Liver (tissue), 9 donors: Measurements from ENCODE around the gene LSM5. TPM values are rescaled to one million over a fixed set of nuclear protein-coding genes. Genes with fewer than 3 reads are reported as not detected.
A peak's percentile ranks its signal among the peaks of the same experiment; 100 is the strongest.

ENCODE experiments used
- DNase-seq: peaks from one replicate; pipeline ENCODE4 v3.0.0-alpha.2; 2017; ENCODE audit warnings: low spot score
- H3K27ac ChIP-seq, 2 donors: one replicate each; pipeline ENCODE4 v1.7.0; 2013; ENCODE audit warnings: inconsistent platforms in 2 of 2, low read length in 2 of 2, control low read depth in 1 of 2, low read depth in 1 of 2, mild to moderate bottlenecking in 1 of 2
- H3K27me3 ChIP-seq, 4 donors: one replicate each; pipeline versions ENCODE4 v1.6.1 to v1.7.0; 2013; ENCODE audit warnings: low read length in 3 of 4, inconsistent platforms in 1 of 4, mild to moderate bottlenecking in 1 of 4, moderate library complexity in 1 of 4; ENCODE audit not compliant: control insufficient read depth in 4 of 4, insufficient read depth in 4 of 4
- H3K36me3 ChIP-seq, 4 donors: one replicate each; pipeline versions ENCODE4 v1.6.1 to v1.7.0; 2013; ENCODE audit warnings: low read length in 3 of 4, mild to moderate bottlenecking in 3 of 4, low read depth in 1 of 4, moderate library complexity in 1 of 4; ENCODE audit not compliant: control insufficient read depth in 4 of 4, insufficient read depth in 3 of 4
- H3K4me1 ChIP-seq, 4 donors: one replicate each; pipeline versions ENCODE4 v1.6.1 to v1.7.0; 2013; ENCODE audit warnings: low read length in 3 of 4, mild to moderate bottlenecking in 3 of 4, moderate library complexity in 1 of 4; ENCODE audit not compliant: control insufficient read depth in 4 of 4, insufficient read depth in 4 of 4
- H3K4me3 ChIP-seq, 3 donors: one replicate each; pipeline versions ENCODE4 v1.6.1 to v1.7.0; 2013; ENCODE audit warnings: low read length in 3 of 3, control low read depth in 1 of 3, low read depth in 1 of 3, mild to moderate bottlenecking in 1 of 3
- H3K9ac ChIP-seq, 2 donors: one replicate each; pipeline ENCODE4 v1.7.0; 2013; ENCODE audit warnings: low read length in 2 of 2, mild to moderate bottlenecking in 2 of 2, moderate library complexity in 2 of 2, control low read depth in 1 of 2, low read depth in 1 of 2
- H3K9me3 ChIP-seq, 4 donors: one replicate each; pipeline versions ENCODE4 v1.6.1 to v1.7.0; 2013; ENCODE audit warnings: low read length in 3 of 4; ENCODE audit not compliant: control insufficient read depth in 4 of 4
- ATF3 ChIP-seq: IDR thresholded peaks from 2 replicates; pipeline ENCODE4 v1.6.1; 2016; ENCODE audit warnings: antibody characterized with exemption
- CTCF ChIP-seq: fragments of 150-350 bp; IDR thresholded peaks from 2 replicates; pipeline ENCODE4 v1.5.1; 2017; ENCODE audit warnings: improper control_type of control experiment, low read depth, low read length; ENCODE audit not compliant: missing input control
- EGR1 ChIP-seq, 2 donors: IDR thresholded peaks; 2 replicates each; pipeline ENCODE4 v1.6.1; 2016 to 2018; ENCODE audit warnings: antibody characterized with exemption in 2 of 2, low read depth in 2 of 2
- FOXA1 ChIP-seq: IDR thresholded peaks from 2 replicates; pipeline ENCODE4 v1.6.1; 2016; ENCODE audit warnings: antibody characterized with exemption
- FOXA2 ChIP-seq: IDR thresholded peaks from 2 replicates; pipeline ENCODE4 v1.6.1; 2016; ENCODE audit warnings: antibody characterized with exemption
- GABPA ChIP-seq, 2 donors: IDR thresholded peaks in 1 of 2; conservative IDR thresholded peaks in 1 of 2; 2 replicates each; pipeline ENCODE4 v1.6.1; 2016; ENCODE audit warnings: antibody characterized with exemption in 2 of 2, mild to moderate bottlenecking in 1 of 2, moderate library complexity in 1 of 2
- HNF4A ChIP-seq, 2 donors: conservative IDR thresholded peaks; 2 replicates each; pipeline ENCODE4 v1.6.1; 2016; ENCODE audit warnings: antibody characterized with exemption in 2 of 2, mild to moderate bottlenecking in 2 of 2
- HNF4G ChIP-seq: IDR thresholded peaks from 2 replicates; pipeline ENCODE4 v1.6.1; 2016; ENCODE audit warnings: antibody characterized with exemption
- JUND ChIP-seq, 2 donors: IDR thresholded peaks; 2 replicates each; pipeline ENCODE4 v1.6.1; 2016; ENCODE audit warnings: antibody characterized with exemption in 2 of 2
- MAX ChIP-seq: IDR thresholded peaks from 2 replicates; pipeline ENCODE4 v1.6.1; 2016; ENCODE audit warnings: antibody characterized with exemption
- NR2F2 ChIP-seq: IDR thresholded peaks from 2 replicates; pipeline ENCODE4 v1.6.1; 2016; ENCODE audit warnings: antibody characterized with exemption
- RAD21 ChIP-seq, 2 donors: IDR thresholded peaks; 2 replicates each; pipeline ENCODE4 v1.6.1; 2016; ENCODE audit warnings: antibody characterized with exemption in 2 of 2, mild to moderate bottlenecking in 2 of 2
- REST ChIP-seq: IDR thresholded peaks from 2 replicates; pipeline ENCODE4 v1.6.1; 2016; ENCODE audit warnings: antibody characterized with exemption, mild to moderate bottlenecking
- RXRA ChIP-seq, 2 donors: IDR thresholded peaks; 2 replicates each; pipeline ENCODE4 v1.6.1; 2017 to 2018; ENCODE audit warnings: antibody characterized with exemption in 2 of 2, mild to moderate bottlenecking in 1 of 2
- SP1 ChIP-seq: IDR thresholded peaks from 2 replicates; pipeline ENCODE4 v1.6.1; 2018; ENCODE audit warnings: antibody characterized with exemption, mild to moderate bottlenecking
- TAF1 ChIP-seq: conservative IDR thresholded peaks from 2 replicates; pipeline ENCODE4 v1.6.1; 2016; ENCODE audit warnings: antibody characterized with exemption, mild to moderate bottlenecking
- YY1 ChIP-seq: IDR thresholded peaks from 2 replicates; pipeline ENCODE4 v1.6.1; 2016; ENCODE audit warnings: antibody characterized with exemption, mild to moderate bottlenecking
- ZBTB33 ChIP-seq: IDR thresholded peaks from 2 replicates; pipeline ENCODE4 v1.6.1; 2016; ENCODE audit warnings: antibody characterized with exemption
- WGBS: extraction: QIAGEN DNeasy Blood & Tissue Kit; methylation state at CpG from one replicate; pipeline ENCODE4 v1.1.7; 2013; 5-methylcytosine and 5-hydroxymethylcytosine counted together
- polyA plus RNA-seq, 2 donors: library from polyadenylated mRNA; stranded (reverse) in 1 of 2; unstranded in 1 of 2; fragments of 200-250 nt in 1 of 2; fragments of >200 nt in 1 of 2; fragmentation: Nextera tagmentation in 1 of 2; extraction: Ambion mirVana in 1 of 2; gene quantifications; one replicate each; pipeline versions ENCODE4 v1.2.1 to v1.2.3, GENCODE V29; 2013 to 2015
- total RNA-seq, 2 donors: library from RNA; depleted of rRNA; stranded (reverse); fragments of >200 nt; gene quantifications; one replicate each; pipeline ENCODE4 v1.2.3, GENCODE V29; 2014
- donor health status: healthy.
- donor health status: healthy.
- donor health status: healthy.
- donor health status: healthy.
- donor health status: healthy.

The LSM5 gene
- total and polyA plus RNA-seq, 4 donors = 6.0 to 74.1 (median 25.8) TPM

- Histone ChIP-seq H3K9me3 (no peaks in the 10 kb centered on the region), H3K9ac (peak within 1 kb of the TSS; percentile 81 to 95), H3K27me3 (no peaks in the 10 kb centered on the region), H3K27ac (peak within 1 kb of the TSS; percentile 84 to 95), H3K4me3 (peak within 1 kb of the TSS; percentile 85 to 98 (median 89)), H3K36me3 (no peaks in the 10 kb centered on the region), H3K4me1 (peaks cover 0 to 18% (median 11%) of the 10 kb centered on the region in 4 donors)
- WGBS = under 1% methylated on average over 67 of the region's 67 CpGs
- DNase-seq = peak; percentile 96
- no peak for TF ChIP-seq MAX
- TF ChIP-seq HNF4G = no peak
- no peak for TF ChIP-seq FOXA2
- TF ChIP-seq CTCF = no peak
- no peak for TF ChIP-seq TAF1
- TF ChIP-seq EGR1 (IDR thresholded peaks at IDR 0.05; ENCODE audit: low read depth in 2 of 2) = no peak
- TF ChIP-seq ATF3 = no peak
- TF ChIP-seq NR2F2 = no peak
- no peak for TF ChIP-seq ZBTB33
- no peak for TF ChIP-seq RAD21 (IDR thresholded peaks at IDR 0.05)
- TF ChIP-seq GABPA (IDR thresholded peaks at IDR 0.05 in 1 of 2, conservative IDR thresholded peaks at IDR 0.05 in 1 of 2) = peak in 1 of 2 donors; percentile 87
- no peak for TF ChIP-seq HNF4A (conservative IDR thresholded peaks at IDR 0.05)
- TF ChIP-seq JUND (IDR thresholded peaks at IDR 0.05) = no peak
- peak; percentile 15 for TF ChIP-seq YY1
- TF ChIP-seq SP1 = peak; percentile 48
- peak; percentile 70 for TF ChIP-seq FOXA1
- TF ChIP-seq RXRA (IDR thresholded peaks at IDR 0.05) = no peak
- peak; percentile 51 for TF ChIP-seq REST
Measured at GRCh38 chr7:32495298-32496051, 5.3 kb upstream of the LSM5 start, which contains the start of gene AVL9. AVL9 (plus strand) TSS chr7:32495489; CDS start chr7:32495710, 221 bp downstream.
